Femur (tissue), 1 donor: Measurements from ENCODE around the gene NAA15.
"Not testable (repeated sequence)": the region's sequence is repeated elsewhere in the genome, so short reads cannot be mapped to it uniquely, and the experiment has no call there.

Source experiments
- DNase-seq: peaks from one replicate; pipeline ENCODE4 v3.0.0-alpha.2; 2017

The NAA15 gene

GRCh38 chr4:139301113-139301820, at the start of gene NAA15:
TSS of gene NAA15 (plus strand) at chr4:139301505. CDS start at chr4:139301778, 273 bp downstream.
- DNase-seq = peak; percentile 99

GRCh38 chr4:139253046-139253445, 48.3 kb upstream of the NAA15 start:
- DNase-seq = no peak

- no peak for DNase-seq
Observed at GRCh38 chr4:139253713-139254112, 47.6 kb upstream of the NAA15 start.

- not testable (repeated sequence) for DNase-seq
Observed at GRCh38 chr4:139255581-139255980, 45.7 kb upstream of the NAA15 start.

- no peak for DNase-seq
Observed at GRCh38 chr4:139256349-139256748, 45.0 kb upstream of the NAA15 start.

GRCh38 chr4:139265654-139266053, 35.7 kb upstream of the NAA15 start:
- DNase-seq = no peak

GRCh38 chr4:139266208-139266582, 35.1 kb upstream of the NAA15 start:
- DNase-seq = no peak

- peak; percentile 75 for DNase-seq
Observed at GRCh38 chr4:139266583-139267257, 34.6 kb upstream of the NAA15 start.

GRCh38 chr4:139267301-139267700, 34.0 kb upstream of the NAA15 start:
- DNase-seq = no peak

GRCh38 chr4:139273835-139274234, 27.5 kb upstream of the NAA15 start:
- no peak for DNase-seq

- DNase-seq = no peak
Observed at GRCh38 chr4:139274790-139275189, 26.5 kb upstream of the NAA15 start.

- DNase-seq = no peak
Observed at GRCh38 chr4:139275281-139275735, 26.0 kb upstream of the NAA15 start.

- no peak for DNase-seq
Observed at GRCh38 chr4:139278485-139278884, 22.8 kb upstream of the NAA15 start.

- no peak for DNase-seq
Observed at GRCh38 chr4:139278912-139279759, 22.2 kb upstream of the NAA15 start.

GRCh38 chr4:139279760-139280620, 21.3 kb upstream of the NAA15 start, which contains the start of gene MGARP:
TSS of gene MGARP (minus strand) at chr4:139280225. CDS start at chr4:139280158, 67 bp downstream.
- DNase-seq = peak; percentile 31

- DNase-seq = no peak
Observed at GRCh38 chr4:139282065-139282720, 19.1 kb upstream of the NAA15 start.

GRCh38 chr4:139282721-139283075, 18.6 kb upstream of the NAA15 start:
- DNase-seq = no peak

GRCh38 chr4:139286186-139286698, 15.1 kb upstream of the NAA15 start:
- DNase-seq = no peak

GRCh38 chr4:139295206-139295941, 5.9 kb upstream of the NAA15 start:
- DNase-seq = peak; percentile 97

GRCh38 chr4:139295942-139296299, 5.4 kb upstream of the NAA15 start:
- no peak for DNase-seq

GRCh38 chr4:139297001-139297410, 4.3 kb upstream of the NAA15 start:
- DNase-seq = no peak
